MM.1S (cell line): ENCODE results near the gene OR4M1.

ENCODE experiments used
- CTCF ChIP-seq: fragments of 300-600 bp; sonication (generic); IDR thresholded peaks from 2 replicates; pipeline ENCODE4 v1.5.1; 2016; ENCODE audit warnings: antibody characterized with exemption, low read length, mixed read lengths
- EZH2 ChIP-seq: fragments of 300-600 bp; sonication (generic); optimal IDR thresholded peaks from 2 replicates; pipeline ENCODE3; 2017; ENCODE audit warnings: low read depth, mild to moderate bottlenecking, antibody characterized with exemption, low read length, mixed read lengths
- EZH2phosphoT487 ChIP-seq: fragments of 300-600 bp; sonication (generic); IDR thresholded peaks from 2 replicates; pipeline ENCODE4 v1.6.1; 2018; ENCODE audit warnings: antibody characterized with exemption, low read length

DNA sequence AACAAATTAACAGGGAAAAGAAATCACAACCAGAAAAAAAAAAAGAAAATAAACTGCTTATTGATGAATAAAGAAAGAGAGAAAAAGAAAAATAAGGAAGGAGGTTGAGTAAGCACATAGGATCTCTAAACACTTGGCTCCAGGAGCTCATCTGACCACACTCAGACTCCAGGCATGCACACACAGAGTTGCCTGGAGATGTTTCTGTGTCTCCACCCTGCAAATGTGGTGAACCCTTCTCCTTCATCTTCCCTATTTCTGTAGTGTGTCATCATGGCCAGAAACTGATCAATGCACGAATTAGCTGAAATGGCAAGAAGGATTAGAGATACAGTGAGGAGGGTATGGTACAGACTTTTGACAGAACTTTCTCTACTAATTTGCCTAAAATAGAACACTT is 50.5 kb downstream of the OR4M1 start:
- TF ChIP-seq EZH2 (no peak), CTCF (no peak), EZH2phosphoT487 (no peak)
